ENCODE data around the gene KRTAP5-5.
"Not testable (repeated sequence)": the region's sequence is repeated elsewhere in the genome, so short reads cannot be mapped to it uniquely, and the experiment has no call there.

KRTAP5-5 gene

GRCh38 chr11:1607156-1607845 is 22.3 kb upstream of the KRTAP5-5 start:
- not testable (repeated sequence) for DNase-seq

- DNase-seq = not testable (repeated sequence)
Measured at GRCh38 chr11:1607901-1608300, 21.7 kb upstream of the KRTAP5-5 start.

GRCh38 chr11:1608363-1608762 is 21.2 kb upstream of the KRTAP5-5 start, which contains the start of gene KRTAP5-3:
Gene KRTAP5-3, minus strand, starts transcription at chr11:1608463. Its CDS starts 78 bp downstream, at chr11:1608385.
- DNase-seq = no peak

- no peak for DNase-seq
Measured at GRCh38 chr11:1618231-1618630, 11.3 kb upstream of the KRTAP5-5 start.

GRCh38 chr11:1619449-1619848 is 10.1 kb upstream of the KRTAP5-5 start:
- peak; percentile 25 to 50 (median 37) for DNase-seq

- DNase-seq = no peak
Measured at GRCh38 chr11:1622086-1622485, 7.5 kb upstream of the KRTAP5-5 start, which contains the start of gene KRTAP5-4. Gene KRTAP5-4, minus strand, starts transcription at chr11:1622138. Its CDS starts 45 bp downstream, at chr11:1622093.

- DNase-seq = no peak
Measured at GRCh38 chr11:1623716-1624115, 5.9 kb upstream of the KRTAP5-5 start.

GRCh38 chr11:1624621-1625020 is 5.0 kb upstream of the KRTAP5-5 start:
- no peak for DNase-seq

- no peak for DNase-seq
Measured at GRCh38 chr11:1625541-1625940, 4.0 kb upstream of the KRTAP5-5 start.

GRCh38 chr11:1628506-1629325 is 859 bp upstream of the KRTAP5-5 start:
- peak; percentile 54 to 76 (median 70) for DNase-seq

- DNase-seq = no peak
Measured at GRCh38 chr11:1630271-1630670, 696 bp downstream of the KRTAP5-5 start.

- no peak for DNase-seq
Measured at GRCh38 chr11:1631066-1631568, 1.5 kb downstream of the KRTAP5-5 start.

- no peak for DNase-seq
Measured at GRCh38 chr11:1632053-1632714, 2.6 kb downstream of the KRTAP5-5 start.

GRCh38 chr11:1633864-1634263 is 4.3 kb downstream of the KRTAP5-5 start:
- DNase-seq = no peak

- DNase-seq = no peak
Measured at GRCh38 chr11:1636291-1636950, 6.8 kb downstream of the KRTAP5-5 start.

GRCh38 chr11:1637628-1638027 is 8.1 kb downstream of the KRTAP5-5 start:
- DNase-seq = no peak

- DNase-seq = no peak
Measured at GRCh38 chr11:1638344-1638743, 8.8 kb downstream of the KRTAP5-5 start.

GRCh38 chr11:1639102-1639620 is 9.6 kb downstream of the KRTAP5-5 start:
- no peak for DNase-seq

GRCh38 chr11:1639666-1640065 is 10.1 kb downstream of the KRTAP5-5 start:
- DNase-seq = no peak

GRCh38 chr11:1640076-1640946 is 10.7 kb downstream of the KRTAP5-5 start:
- DNase-seq = peak; percentile 47 to 73 (median 55)

- no peak for DNase-seq
Measured at GRCh38 chr11:1641096-1641495, 11.5 kb downstream of the KRTAP5-5 start.
